ENCODE measurements around the gene HHIPL1.
"Not testable (repeated sequence)": the region's sequence is repeated elsewhere in the genome, so short reads cannot be mapped to it uniquely, and the experiment has no call there.

Gene HHIPL1

GRCh38 chr14:99634443-99634842 is 10.5 kb upstream of the HHIPL1 start:
- no peak for DNase-seq (ENCODE audit: low read depth in 2 of 2)

GRCh38 chr14:99635116-99635515 is 9.8 kb upstream of the HHIPL1 start:
- no peak for DNase-seq (ENCODE audit: low read depth in 2 of 2)

GRCh38 chr14:99636487-99636886 is 8.4 kb upstream of the HHIPL1 start:
- DNase-seq (ENCODE audit: low read depth in 2 of 2), result no peak

GRCh38 chr14:99637624-99638023 is 7.3 kb upstream of the HHIPL1 start:
- no peak for DNase-seq (ENCODE audit: low read depth in 2 of 2)

- DNase-seq (ENCODE audit: low read depth in 2 of 2), result not testable (repeated sequence)
Observed at GRCh38 chr14:99642771-99643170, 2.2 kb upstream of the HHIPL1 start.

GRCh38 chr14:99643343-99643742 is 1.6 kb upstream of the HHIPL1 start:
- no peak for DNase-seq (ENCODE audit: low read depth in 2 of 2)

- DNase-seq (ENCODE audit: low read depth in 2 of 2), result no peak
Observed at GRCh38 chr14:99644035-99644587, 818 bp upstream of the HHIPL1 start.

- DNase-seq (ENCODE audit: low read depth in 2 of 2), result no peak
Observed at GRCh38 chr14:99645545-99646505, 896 bp downstream of the HHIPL1 start.

GRCh38 chr14:99647411-99647810 is 2.5 kb downstream of the HHIPL1 start:
- DNase-seq (ENCODE audit: low read depth in 2 of 2), result no peak

GRCh38 chr14:99648027-99648784 is 3.3 kb downstream of the HHIPL1 start:
- DNase-seq (ENCODE audit: low read depth in 2 of 2), result no peak

- no peak for DNase-seq (ENCODE audit: low read depth in 2 of 2)
Observed at GRCh38 chr14:99649219-99649618, 4.3 kb downstream of the HHIPL1 start.

- no peak for DNase-seq (ENCODE audit: low read depth in 2 of 2)
Observed at GRCh38 chr14:99649643-99650042, 4.7 kb downstream of the HHIPL1 start.

- no peak for DNase-seq (ENCODE audit: low read depth in 2 of 2)
Observed at GRCh38 chr14:99650189-99650588, 5.3 kb downstream of the HHIPL1 start.

- no peak for DNase-seq (ENCODE audit: low read depth in 2 of 2)
Observed at GRCh38 chr14:99651953-99652746, 7.2 kb downstream of the HHIPL1 start.

- DNase-seq (ENCODE audit: low read depth in 2 of 2), result no peak
Observed at GRCh38 chr14:99654235-99654985, 9.5 kb downstream of the HHIPL1 start.

- DNase-seq (ENCODE audit: low read depth in 2 of 2), result no peak
Observed at GRCh38 chr14:99655521-99655920, 10.6 kb downstream of the HHIPL1 start.

GRCh38 chr14:99656171-99656570 is 11.2 kb downstream of the HHIPL1 start:
- DNase-seq (ENCODE audit: low read depth in 2 of 2), result no peak

- no peak for DNase-seq (ENCODE audit: low read depth in 2 of 2)
Observed at GRCh38 chr14:99657645-99658155, 12.8 kb downstream of the HHIPL1 start.

- no peak for DNase-seq (ENCODE audit: low read depth in 2 of 2)
Observed at GRCh38 chr14:99658218-99658845, 13.4 kb downstream of the HHIPL1 start.

GRCh38 chr14:99659333-99659741 is 14.4 kb downstream of the HHIPL1 start:
- peak in 1 of 2 donors; percentile 8 for DNase-seq (ENCODE audit: low read depth in 2 of 2)
